SK-N-SH treated with all-trans-retinoic acid at 6 μM for 48 hours (cell line): ENCODE measurements around the gene PYDC2.

Experiments used
- ARNTL ChIP-seq: fragments of 450-650 bp; formaldehyde crosslinking; IDR thresholded peaks from 2 replicates; pipeline ENCODE4 v1.5.0; 2020; ENCODE audit warnings: low read depth, mild to moderate bottlenecking, moderate library complexity, borderline replicate concordance
- CREB5 ChIP-seq: fragments of 250-450 bp; sonication (Bioruptor Pico); IDR thresholded peaks from 2 replicates; pipeline ENCODE4 v1.5.1; 2020; ENCODE audit warnings: low read depth, mild to moderate bottlenecking, moderate library complexity
- ESRRG ChIP-seq: fragments of 250-450 bp; sonication (Bioruptor Pico); IDR thresholded peaks from 2 replicates; pipeline ENCODE4 v1.6.1; 2021; ENCODE audit warnings: mild to moderate bottlenecking
- GLIS3 ChIP-seq: fragments of 250-450 bp; sonication (Bioruptor Pico); IDR thresholded peaks from 2 replicates; pipeline ENCODE4 v1.5.0; 2020; ENCODE audit warnings: mild to moderate bottlenecking, moderate library complexity
- ISL1 ChIP-seq: fragments of 250-450 bp; sonication (Bioruptor Pico); IDR thresholded peaks from 2 replicates; pipeline ENCODE4 v2.1.2; 2022; ENCODE audit warnings: mild to moderate bottlenecking, moderate library complexity
- OSR1 ChIP-seq: fragments of 250-450 bp; sonication (Bioruptor Pico); IDR thresholded peaks from 2 replicates; pipeline ENCODE4 v1.8.0; 2022; ENCODE audit warnings: moderate library complexity, mild to moderate bottlenecking, inconsistent platforms
- PATZ1 ChIP-seq: fragments of 250-450 bp; sonication (Bioruptor Pico); IDR thresholded peaks from 2 replicates; pipeline ENCODE4 v1.8.0; 2020; ENCODE audit warnings: mild to moderate bottlenecking, moderate library complexity, borderline replicate concordance
- TCF4 ChIP-seq: fragments of 250-450 bp; sonication (Bioruptor Pico); IDR thresholded peaks from 2 replicates; pipeline ENCODE4 v1.8.0; 2021; ENCODE audit warnings: mild to moderate bottlenecking, moderate library complexity, borderline replicate concordance
- ZFP3 ChIP-seq: fragments of 250-450 bp; sonication (Bioruptor Pico); IDR thresholded peaks from 2 replicates; pipeline ENCODE4 v1.5.0; 2020; ENCODE audit warnings: mild to moderate bottlenecking, moderate library complexity
- ZFP30 ChIP-seq: fragments of 450-650 bp; formaldehyde crosslinking; IDR thresholded peaks from 2 replicates; pipeline ENCODE4 v1.5.0; 2022; ENCODE audit warnings: mild to moderate bottlenecking, moderate library complexity
- ZNF70 ChIP-seq: fragments of 450-650 bp; formaldehyde crosslinking; IDR thresholded peaks from 2 replicates; pipeline ENCODE4 v1.5.0; 2020; ENCODE audit warnings: mild to moderate bottlenecking, moderate library complexity
- ZNF8 ChIP-seq: fragments of 450-650 bp; formaldehyde crosslinking; IDR thresholded peaks from 2 replicates; pipeline ENCODE4 v1.5.0; 2020; ENCODE audit warnings: mild to moderate bottlenecking, moderate library complexity
- TF ChIP-seq, protein P1 (sequence below): fragments of 250-450 bp; sonication (Bioruptor Pico); IDR thresholded peaks from 2 replicates; pipeline ENCODE4 v1.8.0; 2021; ENCODE audit warnings: low read depth, mild to moderate bottlenecking, moderate library complexity, borderline replicate concordance

- TF ChIP-seq ZNF70 (CRISPR knock-in tag) (no peak), GLIS3 (CRISPR knock-in tag) (no peak), PATZ1 (CRISPR knock-in tag) (no peak), ESRRG (no peak), TCF4 (CRISPR knock-in tag) (no peak), ZNF8 (CRISPR knock-in tag) (no peak), CREB5 (CRISPR knock-in tag) (no peak), ARNTL (no peak), ZFP30 (CRISPR knock-in tag) (no peak), ZFP3 (CRISPR knock-in tag) (no peak), ISL1 (no peak), OSR1 (no peak)
- TF ChIP-seq, protein P1, sequence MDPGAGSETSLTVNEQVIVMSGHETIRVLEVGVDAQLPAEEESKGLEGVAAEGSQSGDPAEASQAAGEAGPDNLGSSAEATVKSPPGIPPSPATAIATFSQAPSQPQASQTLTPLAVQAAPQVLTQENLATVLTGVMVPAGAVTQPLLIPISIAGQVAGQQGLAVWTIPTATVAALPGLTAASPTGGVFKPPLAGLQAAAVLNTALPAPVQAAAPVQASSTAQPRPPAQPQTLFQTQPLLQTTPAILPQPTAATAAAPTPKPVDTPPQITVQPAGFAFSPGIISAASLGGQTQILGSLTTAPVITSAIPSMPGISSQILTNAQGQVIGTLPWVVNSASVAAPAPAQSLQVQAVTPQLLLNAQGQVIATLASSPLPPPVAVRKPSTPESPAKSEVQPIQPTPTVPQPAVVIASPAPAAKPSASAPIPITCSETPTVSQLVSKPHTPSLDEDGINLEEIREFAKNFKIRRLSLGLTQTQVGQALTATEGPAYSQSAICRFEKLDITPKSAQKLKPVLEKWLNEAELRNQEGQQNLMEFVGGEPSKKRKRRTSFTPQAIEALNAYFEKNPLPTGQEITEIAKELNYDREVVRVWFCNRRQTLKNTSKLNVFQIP (CRISPR knock-in tag) = no peak
Measured at GRCh38 chr3:191425322-191425734, 35.6 kb upstream of the PYDC2 start.
